GM12875 (cell line): ENCODE data around the gene GPATCH2L.
A peak's percentile ranks its signal among the peaks of the same experiment; 100 is the strongest.

Source experiments
- H3K4me3 ChIP-seq: one replicate; pipeline ENCODE4 v1.5.1; 2011; ENCODE audit warnings: low read depth, low read length, control low read depth
- TF ChIP-seq, protein P1 (sequence below): IDR thresholded peaks from 2 replicates; pipeline ENCODE4 v1.5.1; 2011; ENCODE audit warnings: low read depth, mild to moderate bottlenecking, control low read depth, inconsistent platforms, low read length, moderate library complexity, borderline replicate concordance; ENCODE audit not compliant: insufficient read depth

The GPATCH2L gene

DNA sequence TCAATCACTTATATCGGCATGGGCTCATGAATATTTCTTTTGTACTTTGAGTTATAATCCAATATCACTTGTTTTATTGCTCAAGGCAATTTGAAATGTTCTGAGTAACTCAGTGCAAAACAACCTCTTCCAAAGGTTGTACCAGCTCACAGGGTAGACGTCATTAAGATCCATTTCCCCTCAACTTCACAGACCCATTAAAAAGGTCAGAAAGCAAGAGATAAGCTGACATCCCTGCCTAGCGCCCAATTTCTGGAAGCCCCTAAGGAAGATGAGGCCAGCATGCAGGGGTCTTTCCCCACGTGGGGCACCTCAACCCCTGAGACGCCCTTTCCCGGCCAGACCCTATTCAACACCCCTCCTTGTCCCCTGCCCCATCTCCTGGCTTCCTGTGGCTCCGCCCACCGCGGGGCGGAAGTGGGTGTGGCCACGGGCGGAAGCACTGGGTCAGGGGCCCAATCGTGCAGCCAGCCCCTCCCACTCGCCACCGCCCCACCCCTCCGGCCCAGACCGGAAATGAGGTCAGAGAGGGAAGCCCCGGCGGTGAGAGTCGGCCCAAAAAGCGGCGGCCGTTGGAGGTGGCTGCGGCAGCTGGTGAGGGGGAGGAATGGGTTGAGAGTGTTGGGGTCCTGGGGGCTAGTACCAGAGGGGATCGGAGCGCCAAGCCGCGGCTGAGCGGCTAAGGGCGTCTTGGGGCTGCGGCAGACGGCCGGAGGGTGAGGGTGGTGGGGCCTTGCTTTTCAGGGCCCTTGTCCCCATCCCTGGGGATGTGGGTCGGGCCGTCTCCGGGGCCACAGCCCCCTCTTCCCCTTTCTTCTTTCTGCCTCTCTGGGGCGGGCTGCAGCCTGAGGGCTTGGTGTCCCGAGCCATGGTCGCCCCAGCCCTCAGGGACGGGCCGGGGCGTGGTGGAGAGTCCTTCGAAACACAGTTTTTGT is at the start of gene GPATCH2L:
TSS of gene GPATCH2L (plus strand) at position 525 of the 935 bp plus-strand sequence. CDS start 2,442 bp downstream, outside the sequence.
- TF ChIP-seq, protein P1, sequence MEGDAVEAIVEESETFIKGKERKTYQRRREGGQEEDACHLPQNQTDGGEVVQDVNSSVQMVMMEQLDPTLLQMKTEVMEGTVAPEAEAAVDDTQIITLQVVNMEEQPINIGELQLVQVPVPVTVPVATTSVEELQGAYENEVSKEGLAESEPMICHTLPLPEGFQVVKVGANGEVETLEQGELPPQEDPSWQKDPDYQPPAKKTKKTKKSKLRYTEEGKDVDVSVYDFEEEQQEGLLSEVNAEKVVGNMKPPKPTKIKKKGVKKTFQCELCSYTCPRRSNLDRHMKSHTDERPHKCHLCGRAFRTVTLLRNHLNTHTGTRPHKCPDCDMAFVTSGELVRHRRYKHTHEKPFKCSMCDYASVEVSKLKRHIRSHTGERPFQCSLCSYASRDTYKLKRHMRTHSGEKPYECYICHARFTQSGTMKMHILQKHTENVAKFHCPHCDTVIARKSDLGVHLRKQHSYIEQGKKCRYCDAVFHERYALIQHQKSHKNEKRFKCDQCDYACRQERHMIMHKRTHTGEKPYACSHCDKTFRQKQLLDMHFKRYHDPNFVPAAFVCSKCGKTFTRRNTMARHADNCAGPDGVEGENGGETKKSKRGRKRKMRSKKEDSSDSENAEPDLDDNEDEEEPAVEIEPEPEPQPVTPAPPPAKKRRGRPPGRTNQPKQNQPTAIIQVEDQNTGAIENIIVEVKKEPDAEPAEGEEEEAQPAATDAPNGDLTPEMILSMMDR: no peak
- peak within 1 kb of the TSS; percentile 99 for H3K4me3 ChIP-seq

DNA sequence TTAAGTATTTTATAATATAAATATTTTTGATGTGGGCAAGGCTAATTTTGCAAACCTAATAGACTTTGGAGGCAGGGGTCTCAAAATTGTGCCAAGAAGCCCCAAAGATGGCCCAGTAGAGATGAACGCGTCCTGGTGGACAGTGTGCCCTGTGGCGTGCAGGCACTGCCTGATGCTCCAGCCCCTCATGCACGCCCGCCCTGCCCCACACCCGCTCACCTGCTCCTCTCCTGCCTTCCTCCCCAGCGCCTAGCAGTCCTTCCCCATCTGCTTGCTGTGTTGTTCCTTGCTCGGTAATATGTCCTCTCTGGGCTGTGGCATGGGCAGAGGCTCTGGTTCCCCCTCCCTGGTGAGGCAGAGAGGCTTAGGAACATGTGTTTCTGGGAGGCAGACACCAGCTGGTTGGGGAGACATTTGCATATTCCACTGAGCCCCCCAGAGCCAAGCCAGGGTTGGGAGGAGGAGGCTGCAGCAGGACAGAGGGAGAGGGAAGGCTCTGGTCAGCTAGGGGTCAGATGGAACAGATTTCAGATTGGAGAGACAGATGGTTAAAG is 46.8 kb upstream of the GPATCH2L start:
- TF ChIP-seq, protein P1: no peak
- no peak overlapping the region for H3K4me3 ChIP-seq

DNA sequence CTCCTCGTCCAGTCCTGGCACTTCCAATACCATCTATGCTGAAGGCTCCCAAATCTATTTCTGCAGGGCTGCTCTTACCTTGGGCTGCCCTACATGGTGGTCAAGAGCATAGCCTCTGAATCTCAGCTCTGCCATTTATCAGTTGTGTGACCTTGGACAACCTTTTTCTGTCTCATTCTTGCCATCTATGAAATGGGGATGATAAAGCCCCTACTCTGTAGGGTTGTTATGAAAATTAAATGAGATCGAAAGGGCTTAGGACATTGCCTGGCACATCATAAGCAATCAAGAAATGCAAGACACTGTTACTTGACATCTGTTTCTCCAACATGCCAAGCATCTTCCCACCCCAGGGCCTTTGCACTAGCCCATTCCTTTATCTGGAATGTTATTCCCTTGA is 45.5 kb upstream of the GPATCH2L start:
- H3K4me3 ChIP-seq: no peak overlapping the region
- TF ChIP-seq, protein P1: no peak

DNA sequence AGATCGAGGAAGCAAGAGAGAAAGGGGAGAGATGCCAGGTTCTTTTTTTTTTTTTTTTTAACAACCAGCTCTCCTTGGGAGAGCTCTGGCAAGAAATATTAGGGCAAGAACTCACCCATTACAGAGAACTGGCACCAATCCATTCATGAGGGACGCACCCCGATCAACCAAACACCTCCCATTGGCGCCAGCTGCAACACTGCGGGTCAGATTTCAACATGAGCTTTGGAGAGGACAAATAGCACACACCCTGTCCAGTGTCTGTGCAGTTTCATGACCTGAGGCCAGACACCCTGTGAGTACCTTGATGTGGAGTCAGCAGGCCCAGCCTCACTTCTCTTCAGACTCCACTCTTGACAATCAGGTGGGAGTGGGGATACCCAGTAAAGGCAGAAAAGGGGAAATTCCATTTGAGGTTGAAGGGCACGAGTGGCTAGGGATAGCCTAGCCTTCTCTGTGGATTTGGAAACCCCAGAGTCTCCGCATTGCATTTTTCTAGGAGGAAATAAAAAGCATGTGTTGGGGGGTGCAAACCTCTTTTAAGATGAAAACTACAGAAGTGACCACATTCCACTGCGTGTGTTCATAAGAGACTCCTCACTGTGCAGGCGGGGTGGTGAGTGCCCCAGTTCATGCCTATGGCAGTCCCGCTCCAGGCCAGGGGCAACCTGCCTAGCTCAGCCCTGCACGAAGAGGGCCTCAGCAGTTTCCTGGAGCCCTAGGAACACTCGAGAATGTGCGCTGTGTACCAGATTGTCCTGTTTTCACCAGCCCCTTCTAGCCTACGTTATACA is 42.4 kb upstream of the GPATCH2L start:
- TF ChIP-seq, protein P1: no peak
- H3K4me3 ChIP-seq: no peak overlapping the region

DNA sequence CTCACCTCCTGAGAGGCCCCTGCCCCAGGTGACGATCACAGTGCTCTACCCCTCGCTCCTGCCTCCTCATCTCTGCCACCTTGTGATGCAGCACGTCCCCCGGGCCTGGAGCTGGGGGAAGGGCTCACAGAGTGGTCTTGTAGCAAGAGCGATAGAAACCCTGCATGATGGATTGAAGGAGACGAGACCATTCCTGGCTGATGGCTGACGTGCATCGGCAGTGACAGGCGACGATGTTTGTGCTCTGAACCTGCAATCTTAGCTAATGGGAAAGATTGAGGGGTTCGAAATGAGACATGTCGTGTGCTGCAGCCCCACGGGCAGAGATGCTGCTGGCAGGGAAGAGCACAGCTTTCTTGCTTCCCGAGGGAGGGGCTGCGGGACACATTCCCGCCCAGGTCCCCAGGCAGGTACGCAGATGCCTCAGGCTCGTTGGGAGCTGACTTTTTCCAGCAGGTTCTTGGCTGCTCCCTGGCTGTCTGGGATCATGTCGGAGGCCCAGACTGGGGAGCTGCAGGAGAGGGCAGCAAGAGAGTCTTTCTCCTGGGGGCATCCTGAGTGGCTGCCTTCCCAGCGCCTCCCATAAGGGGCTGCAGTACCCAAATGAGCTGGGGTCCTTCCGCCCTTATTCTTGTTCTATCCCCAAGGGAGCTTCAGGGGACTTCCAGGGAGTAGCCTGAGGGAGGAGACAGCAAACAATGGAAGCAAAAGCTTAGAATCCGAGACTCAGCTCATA is 38.7 kb upstream of the GPATCH2L start:
- TF ChIP-seq, protein P1: no peak
- no peak overlapping the region for H3K4me3 ChIP-seq

DNA sequence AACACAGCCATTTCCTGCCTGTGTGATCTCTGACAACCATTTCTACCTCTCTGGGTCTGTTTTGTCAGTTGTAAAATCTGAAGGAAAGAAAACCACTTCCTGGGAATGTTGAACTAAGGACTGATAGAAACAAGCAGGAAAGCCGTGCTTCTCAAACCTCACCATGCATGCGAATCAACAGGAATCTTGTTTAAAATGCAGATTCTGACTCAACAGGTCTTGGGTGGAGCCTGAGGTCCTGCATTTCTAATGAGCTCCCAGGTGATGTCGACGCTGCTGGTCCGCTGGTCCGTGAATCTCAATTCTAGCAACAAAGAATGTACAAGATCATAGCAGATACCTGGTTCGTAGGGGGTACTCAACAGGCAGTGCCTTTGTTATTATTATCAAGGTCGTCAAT is 38.0 kb upstream of the GPATCH2L start:
- H3K4me3 ChIP-seq: no peak overlapping the region
- TF ChIP-seq, protein P1: no peak
